ENCODE results near the gene FEZ2.

FEZ2 gene

GRCh38 chr2:36587101-36587500, 10.9 kb downstream of the FEZ2 start:
- DNase-seq (ENCODE audit: low read depth in 2 of 2), result no peak

DNA sequence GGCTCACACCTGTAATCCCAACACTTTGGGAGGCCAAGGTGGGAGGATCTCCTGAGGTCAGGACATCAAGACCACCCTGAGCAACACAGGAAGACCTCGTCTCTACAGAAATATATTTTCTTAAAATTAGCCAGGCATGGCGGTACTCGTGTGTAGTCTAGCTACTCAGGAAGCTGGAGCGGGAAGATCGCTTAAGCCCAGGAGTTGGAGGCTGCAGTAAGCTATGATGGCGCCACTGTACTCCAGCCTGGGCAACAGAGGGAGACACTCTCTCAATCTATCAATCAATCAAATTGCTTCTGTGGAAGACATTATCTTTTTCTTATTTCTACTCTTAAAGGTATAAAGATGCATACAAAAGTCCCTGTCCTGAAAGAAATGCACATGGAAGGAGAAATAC, 11.3 kb downstream of the FEZ2 start:
- no peak for DNase-seq (ENCODE audit: low read depth in 2 of 2)

DNA sequence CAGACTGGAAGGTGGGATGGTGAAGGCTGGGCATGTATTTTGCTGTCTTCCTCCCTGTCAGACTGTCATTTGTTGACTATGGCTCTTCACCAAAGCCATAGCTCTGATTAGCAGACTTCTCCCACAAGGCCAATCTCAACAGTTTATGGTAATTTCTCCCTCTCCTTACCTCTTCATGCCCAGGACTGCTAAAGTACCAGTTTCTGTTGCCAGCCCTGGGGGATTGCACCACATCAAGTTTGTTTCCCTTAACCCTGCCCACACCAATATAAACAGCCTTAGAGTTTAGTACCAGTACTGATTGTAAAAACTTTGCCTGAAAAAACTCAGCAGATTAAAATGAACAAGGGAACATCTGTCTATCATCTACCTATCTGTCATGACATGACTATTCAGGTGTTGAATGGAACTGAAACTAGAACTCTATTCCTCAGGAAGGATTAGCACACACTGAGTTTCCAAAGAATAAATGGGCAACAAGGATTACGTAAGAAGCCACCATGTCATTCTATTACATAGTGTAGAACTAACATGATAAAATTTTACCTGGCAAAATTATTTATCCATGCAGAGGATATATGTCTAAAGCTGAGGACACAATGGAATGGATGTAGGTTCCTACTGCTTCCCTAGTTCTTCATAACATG, 13.7 kb downstream of the FEZ2 start:
- no peak for DNase-seq (ENCODE audit: low read depth in 2 of 2)

GRCh38 chr2:36582951-36583350, 15.0 kb downstream of the FEZ2 start:
- no peak for DNase-seq (ENCODE audit: low read depth in 2 of 2)

GRCh38 chr2:36582538-36582937, 15.4 kb downstream of the FEZ2 start:
- DNase-seq (ENCODE audit: low read depth in 2 of 2), result no peak

- DNase-seq (ENCODE audit: low read depth in 2 of 2), result no peak
Measured at GRCh38 chr2:36579297-36579664, 18.7 kb downstream of the FEZ2 start.

- no peak for DNase-seq (ENCODE audit: low read depth in 2 of 2)
Measured at GRCh38 chr2:36578343-36579296, 19.3 kb downstream of the FEZ2 start.

DNA sequence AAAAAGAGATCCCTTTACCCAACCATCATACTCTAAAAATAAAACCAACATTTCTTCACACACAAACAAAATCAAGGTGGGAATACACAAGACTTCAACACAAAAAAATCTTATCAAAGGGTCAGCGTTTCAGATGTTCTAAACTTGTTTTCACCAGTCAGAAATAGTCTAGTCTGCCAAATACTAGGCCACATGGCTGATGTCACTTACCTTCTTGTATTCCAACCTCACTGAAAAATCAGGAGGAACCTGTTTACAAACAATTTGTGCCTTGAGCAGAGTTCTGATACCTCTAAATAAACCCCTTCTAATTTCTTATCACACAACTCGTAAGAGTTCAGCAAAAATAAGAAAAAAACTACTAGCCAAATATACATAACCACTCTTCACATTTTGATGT, 20.1 kb downstream of the FEZ2 start:
- no peak for DNase-seq (ENCODE audit: low read depth in 2 of 2)

GRCh38 chr2:36574560-36574959, 23.4 kb downstream of the FEZ2 start:
- no peak for DNase-seq (ENCODE audit: low read depth in 2 of 2)

DNA sequence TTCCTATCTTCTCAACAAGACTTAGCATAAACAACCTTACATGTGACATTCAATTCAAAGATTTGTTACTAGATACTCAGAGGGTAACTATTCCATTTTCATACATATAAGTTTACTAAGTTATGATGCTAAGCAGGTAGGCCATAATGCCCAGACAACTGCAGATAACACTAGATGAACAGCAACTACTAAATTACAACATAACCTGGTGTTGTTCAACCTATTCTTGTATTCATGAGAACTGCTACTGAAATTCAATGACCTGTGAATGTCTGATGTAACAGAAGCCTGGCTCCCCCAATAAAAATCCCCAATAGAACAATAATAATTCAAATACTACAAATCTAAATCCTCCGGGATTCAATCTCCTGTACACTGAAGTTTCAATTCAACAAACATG, 24.8 kb downstream of the FEZ2 start:
- no peak for DNase-seq (ENCODE audit: low read depth in 2 of 2)

DNA sequence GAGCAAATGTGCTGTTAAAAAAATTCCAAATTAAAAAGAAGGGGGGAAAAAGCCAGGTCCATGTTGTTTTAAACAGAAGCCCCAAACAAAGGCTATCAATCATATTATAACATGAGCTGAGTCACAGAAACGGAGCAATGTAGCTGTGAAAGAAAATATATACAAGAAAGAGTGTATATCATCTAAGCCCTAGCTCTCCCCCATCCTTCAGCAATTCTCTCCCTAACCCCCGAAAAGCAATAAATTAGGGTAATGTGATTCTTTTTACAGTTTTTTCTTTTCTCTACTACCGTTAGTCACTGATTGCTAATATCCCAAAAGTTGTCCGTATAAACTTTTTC, 25.3 kb downstream of the FEZ2 start:
- DNase-seq (ENCODE audit: low read depth in 2 of 2), result no peak

DNA sequence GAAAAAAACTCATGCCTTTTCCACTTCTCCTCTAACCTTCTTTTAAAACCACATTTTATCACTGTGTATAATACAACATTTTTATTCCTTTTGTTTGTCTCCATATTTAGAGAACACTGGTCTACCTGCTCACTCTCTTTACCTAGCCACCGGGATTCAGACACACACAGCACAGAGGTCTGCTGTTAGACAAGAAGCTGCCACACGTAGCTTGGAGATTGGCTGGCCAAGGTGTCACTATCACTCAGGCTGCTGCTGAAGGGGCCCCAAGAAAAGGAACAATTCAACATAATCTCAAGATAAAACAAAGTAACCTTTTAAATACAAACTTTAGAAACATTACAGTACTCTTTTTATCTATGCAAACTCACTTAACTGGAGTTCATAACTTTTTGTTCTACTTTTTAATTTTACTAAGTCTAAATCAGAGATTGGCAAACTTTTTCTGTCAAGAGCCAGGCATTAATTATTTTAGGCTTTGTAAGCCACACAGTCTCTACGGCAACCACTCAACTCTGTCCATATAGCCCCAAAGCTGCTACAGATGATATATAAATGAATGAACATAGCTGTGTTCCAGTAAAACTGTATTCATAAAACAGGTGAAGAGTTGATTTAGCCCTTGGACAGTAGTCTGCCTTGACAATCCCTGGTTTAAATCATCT, 25.8 kb downstream of the FEZ2 start:
- no peak for DNase-seq (ENCODE audit: low read depth in 2 of 2)

GRCh38 chr2:36570416-36570815, 27.6 kb downstream of the FEZ2 start:
- no peak for DNase-seq (ENCODE audit: low read depth in 2 of 2)

GRCh38 chr2:36569267-36569856, 28.6 kb downstream of the FEZ2 start:
- DNase-seq (ENCODE audit: low read depth in 2 of 2), result no peak

GRCh38 chr2:36568516-36569246, 29.3 kb downstream of the FEZ2 start:
- DNase-seq (ENCODE audit: low read depth in 2 of 2), result no peak

GRCh38 chr2:36567711-36568408, 30.1 kb downstream of the FEZ2 start:
- DNase-seq (ENCODE audit: low read depth in 2 of 2), result no peak

DNA sequence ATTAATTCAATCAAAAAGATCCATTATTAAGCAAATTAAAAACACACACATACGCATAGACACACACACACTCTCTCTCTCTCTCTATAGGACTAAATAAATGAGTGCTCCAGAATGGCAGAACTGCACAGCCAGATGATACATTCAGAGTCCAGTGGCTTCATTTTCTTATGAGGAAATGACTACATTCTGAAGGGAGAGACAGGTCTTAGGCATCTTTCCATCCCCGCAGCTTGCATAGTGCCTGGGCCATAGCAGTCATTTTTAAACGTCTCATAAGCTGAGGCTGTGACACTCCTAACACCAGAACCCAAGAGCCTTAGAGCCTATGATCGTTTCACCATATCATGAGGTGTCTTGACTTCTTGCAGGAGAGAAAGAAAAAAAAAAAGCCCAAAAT, 31.1 kb downstream of the FEZ2 start:
- DNase-seq (ENCODE audit: low read depth in 2 of 2), result no peak

GRCh38 chr2:36565712-36566111, 32.3 kb downstream of the FEZ2 start:
- DNase-seq (ENCODE audit: low read depth in 2 of 2), result no peak

GRCh38 chr2:36564377-36564930, 33.5 kb downstream of the FEZ2 start:
- DNase-seq (ENCODE audit: low read depth in 2 of 2), result no peak

GRCh38 chr2:36562973-36563532, 34.9 kb downstream of the FEZ2 start:
- no peak for DNase-seq (ENCODE audit: low read depth in 2 of 2)

GRCh38 chr2:36562240-36562639, 35.7 kb downstream of the FEZ2 start:
- no peak for DNase-seq (ENCODE audit: low read depth in 2 of 2)

All from stimulated activated CD8-positive, alpha-beta memory T cell treated with anti-CD3 and anti-CD28 coated beads, Interleukin-15, amount 100 ng/mL, for 4 hours (primary cell).